Pancreas (tissue), 10 donors: ENCODE results near the gene MAML3. TPM values are rescaled to one million over a fixed set of nuclear protein-coding genes. Genes with fewer than 3 reads are reported as not detected.
A peak's percentile ranks its signal among the peaks of the same experiment; 100 is the strongest.

Experiments used
- ATAC-seq, 4 donors: fragments of 200-7000 bp; cut with Tn5 transposase; one replicate each; pipeline versions ENCODE4 v1.8.0 to v1.9.1; 2020; ENCODE audit warnings: mild to moderate bottlenecking in 4 of 4, moderate library complexity in 4 of 4
- DNase-seq, 6 donors: peaks; one replicate each; pipeline ENCODE4 v3.0.0-alpha.2; 2020
- FAIRE-seq: peaks from 2 replicates; lab custom pipeline; 2012; peaks lifted over from hg19 to GRCh38; lab: Jason Lieb, UNC
- H3K27ac ChIP-seq, 4 donors: fragments of 200-600 bp; sonication (generic); 1 replicate in 3 of 4; 2 replicates in 1 of 4; pipeline versions ENCODE4 v1.5.0 to v1.8.0; 2020
- H3K27me3 ChIP-seq, 4 donors: fragments of 200-600 bp; one replicate each; pipeline ENCODE4 v1.8.0; 2021
- H3K36me3 ChIP-seq, 3 donors: fragments of 200-600 bp; sonication (generic) in 1 of 3; one replicate each; pipeline versions ENCODE4 v1.5.0 to v1.8.0; 2020 to 2021
- H3K4me1 ChIP-seq, 3 donors: fragments of 200-600 bp; one replicate each; pipeline ENCODE4 v1.8.0; 2021
- H3K4me3 ChIP-seq, 4 donors: fragments of 200-600 bp; sonication (generic) in 2 of 4; one replicate each; pipeline versions ENCODE4 v1.5.0 to v1.8.0; 2020 to 2021
- H3K9me3 ChIP-seq, 4 donors: fragments of 200-600 bp; one replicate each; pipeline ENCODE4 v1.8.0; 2021
- CTCF ChIP-seq, 4 donors: fragments of 200-600 bp; sonication (generic) in 3 of 4; IDR thresholded peaks; one replicate each; pipeline versions ENCODE4 v1.5.0 to v1.8.0; 2021; ENCODE audit warnings: antibody characterized with exemption in 4 of 4
- WGBS, 2 donors: extraction: QIAGEN DNeasy Blood & Tissue Kit; methylation state at CpG; one replicate each; pipeline ENCODE4 v1.1.7; 2013; 5-methylcytosine and 5-hydroxymethylcytosine counted together
- intact Hi-C, 3 donors: fragments of 100-400 bp; cut with DNase I; formaldehyde crosslinking; loops; one replicate each; pipeline versions ENCODE4 v1.11.1 to v1.14.2; 2022
- polyA plus RNA-seq, 2 donors: library from polyadenylated mRNA; stranded (reverse); fragments of 200-250 nt; gene quantifications; one replicate each; pipeline ENCODE4 v1.2.3, GENCODE V29; 2013
- total RNA-seq, 6 donors: library from RNA; stranded (reverse); fragmentation: NEBNext Ultra II Directional in 4 of 6; extraction: Animal tissue kit (Norgen Biotek cat#: 25700) in 4 of 6; gene quantifications; one replicate each; pipeline versions ENCODE4 v1.2.1 to v1.2.4, GENCODE V29; 2021 to 2023
- donor health status: healthy with polysubstance abuse.
- donor health status: DM: no; HTN: no; CAD: no; lungs with moderate emphysema.
- donor health status: DM: no; HTN: no; CAD: no.
- donor health status: control.
- donor health status: control.
- donor health status: Bipolar disorder and iron deficiency.
- donor health status: DM: yes; HTN: yes; CAD: no.
- donor health status: DM: no; HTN: no; CAD: no.
- donor health status: DM: no; HTN: no; CAD: no.
- donor health status: DM: yes; HTN: yes; CAD: no.

Gene MAML3
- total and polyA plus RNA-seq, 8 donors: 3.8 to 8.9 (median 5.9) TPM

- Histone ChIP-seq H3K36me3 (no peaks in the 10 kb centered on the region), H3K4me1 (peaks cover 26 to 56% (median 45%) of the 10 kb centered on the region in 3 donors), H3K9me3 (no peaks in the 10 kb centered on the region), H3K27me3 (no peaks in the 10 kb centered on the region), H3K27ac (peak overlapping the region in 2 of 4 donors; percentile 23 to 61), H3K4me3 (no peak overlapping the region)
- 90 to 91% methylated on average over 8 of the region's 8 CpGs for WGBS, 2 donors
- no peak for TF ChIP-seq CTCF (IDR thresholded peaks at IDR 0.05)
- FAIRE-seq (no peak), DNase-seq (no peak), ATAC-seq (no peak)
- intact Hi-C loops: no loop called here
These were observed 241.5 kb downstream of the MAML3 start for GRCh38 chr4:139912445-139912844.

- H3K9me3 ChIP-seq: no peaks in the 10 kb centered on the region
- no peaks in the 10 kb centered on the region for H3K36me3 ChIP-seq
- H3K4me1 ChIP-seq: peaks cover 36 to 59% (median 45%) of the 10 kb centered on the region in 3 donors
- ATAC-seq (no peak), DNase-seq (no peak), FAIRE-seq (no peak)
- no peak for TF ChIP-seq CTCF (IDR thresholded peaks at IDR 0.05)
- intact Hi-C loops: no loop called here
- H3K4me3 ChIP-seq: no peak overlapping the region
- H3K27ac ChIP-seq: no peak overlapping the region
- H3K27me3 ChIP-seq: no peaks in the 10 kb centered on the region
- 90 to 95% methylated on average over 3 of the region's 3 CpGs for WGBS, 2 donors
These were observed 243.9 kb downstream of the MAML3 start for GRCh38 chr4:139910106-139910505.

DNA sequence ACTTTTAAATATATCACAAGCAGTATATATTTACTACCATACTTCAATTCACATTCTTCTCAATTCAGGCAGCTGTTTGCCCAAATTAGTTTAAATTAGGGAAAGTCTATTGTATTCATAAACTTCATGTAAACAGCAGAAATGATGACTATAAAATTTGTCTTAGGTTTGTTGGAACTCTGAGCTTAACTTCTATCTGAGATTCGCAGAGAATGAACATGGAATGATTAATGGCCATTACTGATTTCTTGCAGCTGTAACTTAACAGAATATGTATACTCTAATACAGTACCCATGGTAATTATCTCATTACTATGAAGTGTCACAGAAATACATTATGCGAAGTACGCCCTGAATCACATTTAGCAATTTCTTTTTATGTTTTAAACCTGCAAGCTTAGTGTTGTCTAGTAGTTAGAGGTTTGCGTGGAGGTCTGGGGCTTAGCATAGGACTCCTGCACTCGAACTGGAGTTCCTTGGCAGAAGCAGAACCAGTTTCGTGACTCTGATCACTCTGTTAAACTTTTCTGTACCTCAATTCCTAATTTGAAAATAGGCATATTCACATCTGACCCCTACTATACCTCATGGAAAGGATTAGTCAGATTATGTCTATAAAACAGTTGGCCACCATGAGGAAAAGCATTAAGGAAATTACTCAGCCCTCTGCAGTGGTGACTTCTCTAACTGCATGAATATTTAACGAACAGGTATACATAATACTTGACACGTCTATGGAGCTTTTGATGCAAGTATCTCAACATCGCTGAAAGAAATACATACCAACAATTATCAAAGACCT lies 245.1 kb downstream of the MAML3 start:
- no peak for DNase-seq
- ATAC-seq: no peak
- Histone ChIP-seq H3K4me3 (no peak overlapping the region), H3K4me1 (peaks cover 30 to 46% (median 32%) of the 10 kb centered on the region in 3 donors), H3K27ac (no peak overlapping the region), H3K36me3 (no peaks in the 10 kb centered on the region), H3K27me3 (no peaks in the 10 kb centered on the region), H3K9me3 (no peaks in the 10 kb centered on the region)
- no peak for FAIRE-seq
- 69 to 71% methylated on average over 9 of the region's 9 CpGs for WGBS, 2 donors
- intact Hi-C loops: no loop called here
- TF ChIP-seq CTCF (IDR thresholded peaks at IDR 0.05): no peak

- TF ChIP-seq CTCF (IDR thresholded peaks at IDR 0.05): no peak
- no peaks in the 10 kb centered on the region for H3K27me3 ChIP-seq
- no peaks in the 10 kb centered on the region for H3K9me3 ChIP-seq
- no peak overlapping the region for H3K4me3 ChIP-seq
- H3K4me1 ChIP-seq: peaks cover 16 to 31% (median 23%) of the 10 kb centered on the region in 3 donors
- intact Hi-C loops: no loop called here
- FAIRE-seq: no peak
- peak overlapping the region in 3 of 4 donors; percentile 28 to 72 (median 35) for H3K27ac ChIP-seq
- DNase-seq: no peak
- no peaks in the 10 kb centered on the region for H3K36me3 ChIP-seq
- ATAC-seq: peak; percentile 73 to 89 (median 84)
These were observed 246.8 kb downstream of the MAML3 start for GRCh38 chr4:139907001-139907809.
